ENCODE results near the gene FBXL4.
"Not testable (repeated sequence)": the region's sequence is repeated elsewhere in the genome, so short reads cannot be mapped to it uniquely, and the experiment has no call there.

The FBXL4 gene

DNA sequence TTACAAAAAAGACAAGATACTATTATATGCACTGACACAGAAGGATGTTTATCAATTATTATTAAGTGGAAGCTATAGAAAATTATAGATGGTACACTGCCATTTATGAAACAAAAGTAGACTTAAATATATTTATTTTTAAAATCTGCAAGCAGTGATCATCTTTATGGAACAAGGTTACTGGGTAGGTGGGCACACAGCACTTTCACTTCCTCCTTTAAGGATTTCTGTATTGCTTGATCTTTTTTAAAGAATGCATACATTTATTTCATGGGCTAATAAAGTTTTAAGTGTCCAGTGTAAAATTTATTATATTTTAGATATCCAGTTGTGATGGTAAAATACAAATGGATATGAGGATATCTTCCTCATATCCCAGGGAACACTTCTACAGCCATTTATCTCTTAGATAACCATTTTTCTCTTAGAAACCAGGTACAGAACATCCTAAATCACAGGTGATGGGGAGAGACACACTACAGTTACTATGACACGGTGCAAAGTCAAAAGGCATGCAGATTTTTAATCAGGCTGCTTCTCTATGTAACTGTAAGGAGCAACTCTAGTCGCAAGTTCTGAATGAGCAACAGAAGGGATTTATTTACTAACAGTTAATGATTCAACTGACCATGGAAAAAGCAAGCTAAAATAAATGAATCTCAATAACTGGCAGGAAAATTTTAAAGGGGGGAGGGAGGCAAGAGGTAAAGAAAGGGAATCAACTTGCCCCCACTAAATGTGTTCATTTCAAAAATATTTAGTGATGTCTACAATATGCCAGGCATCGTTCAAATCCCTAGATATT is 2.2 kb downstream of the FBXL4 start:
- no peak for DNase-seq

DNA sequence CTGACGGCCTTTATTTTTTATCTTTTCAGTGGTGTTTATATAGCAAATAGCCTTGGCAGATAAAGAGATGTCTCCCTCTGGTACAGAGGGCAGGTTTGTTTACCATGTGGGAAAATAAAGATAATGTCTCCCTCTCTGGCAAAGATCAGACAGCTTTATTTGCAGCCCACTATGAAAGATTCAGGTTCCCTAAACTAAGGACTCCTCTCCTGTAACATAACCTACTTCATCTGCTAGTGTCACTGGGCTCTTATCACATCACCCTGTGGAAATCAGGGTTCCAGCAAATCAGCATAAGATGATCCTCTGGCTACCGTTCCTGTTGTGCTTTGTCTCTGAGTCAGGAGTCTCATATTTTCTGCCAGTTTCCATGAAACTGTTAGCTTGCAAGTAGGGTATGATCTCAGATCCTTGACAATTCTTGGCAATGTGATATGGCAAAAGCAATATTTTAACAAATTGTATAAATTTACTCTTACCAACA is 3.1 kb downstream of the FBXL4 start:
- DNase-seq, result no peak

DNA sequence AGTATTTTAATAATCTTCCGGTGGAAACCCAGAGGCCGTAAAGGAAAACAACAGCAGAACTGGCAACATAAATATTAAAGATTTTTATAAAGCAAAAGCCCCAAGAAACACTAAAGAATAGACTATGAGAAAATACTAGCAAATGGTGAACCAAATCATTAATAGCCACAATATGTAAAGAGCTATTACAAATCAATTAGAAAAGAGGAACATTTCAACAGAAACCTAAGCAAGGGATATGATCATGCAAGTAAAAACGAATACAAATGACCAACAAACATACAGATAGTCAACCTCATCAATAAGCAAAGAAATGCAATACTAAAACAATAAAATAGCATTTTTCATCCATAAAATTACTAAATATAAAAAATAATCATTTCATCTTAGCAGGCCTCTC is 3.6 kb downstream of the FBXL4 start:
- no peak for DNase-seq

DNA sequence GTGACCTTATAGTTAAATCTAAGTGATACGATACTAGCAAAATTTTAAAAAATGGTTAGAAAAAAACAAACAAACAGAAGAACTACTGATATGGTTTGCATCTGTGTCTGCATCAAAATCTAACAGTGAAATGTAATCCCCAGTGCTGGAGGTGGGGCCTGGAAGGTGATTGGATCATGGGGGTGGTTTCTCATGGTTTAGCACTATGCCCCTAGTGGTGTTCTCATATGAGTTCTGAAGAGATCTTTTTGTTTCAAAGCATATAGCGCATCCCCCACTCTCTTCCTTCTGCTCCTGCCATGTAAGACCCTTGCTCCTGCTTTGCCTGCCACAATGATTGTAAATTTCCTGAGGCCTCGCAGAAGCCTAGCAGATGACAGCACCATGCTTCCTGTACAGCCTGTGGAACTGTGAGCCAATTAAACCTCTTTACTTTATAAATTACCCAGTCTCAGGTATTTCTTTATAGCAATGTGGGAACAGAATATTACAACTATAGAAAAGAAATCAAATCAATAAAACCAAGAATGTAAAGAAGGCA is 5.4 kb downstream of the FBXL4 start:
- no peak for DNase-seq

DNA sequence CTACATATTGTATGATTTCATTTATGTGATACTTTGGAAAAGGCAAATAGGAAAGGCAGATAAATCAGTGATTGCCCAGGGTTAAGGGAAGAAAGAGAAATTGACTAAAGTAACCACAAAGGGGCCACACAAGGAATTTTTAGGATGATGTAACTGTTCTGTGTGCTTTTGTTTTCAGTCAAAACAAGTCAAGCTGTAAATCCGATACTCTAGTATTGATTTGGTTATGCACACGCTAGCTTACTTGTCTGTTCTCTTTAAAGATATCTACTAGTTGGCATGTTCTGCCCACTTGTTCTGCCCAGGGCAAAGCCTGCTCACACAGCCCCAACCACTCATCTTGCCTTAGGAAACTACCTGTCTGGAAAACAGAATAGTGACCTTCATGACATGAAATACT is 6.4 kb downstream of the FBXL4 start:
- no peak for DNase-seq

DNA sequence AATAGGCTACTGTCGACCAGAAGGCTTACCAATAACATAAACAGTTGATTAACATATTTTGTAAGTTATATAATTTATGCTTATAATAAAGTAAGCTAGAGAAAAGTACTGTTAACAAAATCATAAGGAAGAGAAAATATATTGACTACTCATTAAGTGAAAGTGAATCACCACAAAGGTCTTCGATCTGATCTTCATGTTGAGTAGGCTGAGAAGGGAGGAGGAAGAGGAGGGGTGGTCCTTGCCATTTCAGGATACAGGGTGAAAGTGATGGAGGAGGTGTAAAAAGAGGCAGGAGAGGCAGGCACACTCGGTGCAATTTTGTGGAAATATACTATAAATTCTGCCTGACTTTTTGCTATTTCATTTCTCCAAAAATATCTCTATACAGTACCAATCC is 10.4 kb downstream of the FBXL4 start:
- DNase-seq, result no peak

DNA sequence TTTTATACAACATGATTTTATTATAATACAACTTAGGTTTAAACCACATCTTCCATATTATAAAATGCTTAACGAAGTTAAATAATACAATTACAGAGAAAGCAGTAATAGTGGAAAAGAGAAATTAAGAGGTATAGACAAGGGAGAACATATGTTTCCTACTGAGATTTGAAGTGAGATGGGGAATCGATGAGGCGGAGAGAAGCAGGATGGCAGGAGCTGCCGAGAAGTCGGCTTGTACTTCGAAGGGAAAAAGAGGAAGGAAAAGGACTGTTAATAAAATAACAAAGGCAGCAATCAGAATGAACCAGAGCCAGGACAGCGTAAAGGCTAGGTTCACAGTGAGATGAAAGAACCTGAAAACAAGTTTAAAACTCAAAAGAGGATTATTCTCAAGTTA is 15.4 kb downstream of the FBXL4 start:
- no peak for DNase-seq

DNA sequence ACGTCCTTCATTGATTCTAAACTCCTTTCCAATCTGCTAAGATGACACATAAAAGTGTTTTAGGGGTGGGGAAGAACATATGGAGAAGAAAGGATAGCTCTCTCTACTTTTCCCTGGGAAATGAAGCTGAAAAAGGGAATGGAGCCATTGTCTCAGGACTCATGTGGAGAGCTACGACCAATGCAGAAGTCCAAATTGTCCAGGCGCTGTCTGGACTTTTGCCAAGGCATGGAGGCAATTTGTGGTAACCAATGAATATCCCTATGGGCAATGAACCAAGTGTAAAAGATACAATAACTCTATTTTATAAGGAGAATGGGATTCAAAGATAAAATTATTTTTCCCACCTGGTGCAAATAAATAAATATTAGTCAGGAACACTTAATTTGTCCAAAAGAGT is 16.1 kb downstream of the FBXL4 start:
- no peak for DNase-seq

DNA sequence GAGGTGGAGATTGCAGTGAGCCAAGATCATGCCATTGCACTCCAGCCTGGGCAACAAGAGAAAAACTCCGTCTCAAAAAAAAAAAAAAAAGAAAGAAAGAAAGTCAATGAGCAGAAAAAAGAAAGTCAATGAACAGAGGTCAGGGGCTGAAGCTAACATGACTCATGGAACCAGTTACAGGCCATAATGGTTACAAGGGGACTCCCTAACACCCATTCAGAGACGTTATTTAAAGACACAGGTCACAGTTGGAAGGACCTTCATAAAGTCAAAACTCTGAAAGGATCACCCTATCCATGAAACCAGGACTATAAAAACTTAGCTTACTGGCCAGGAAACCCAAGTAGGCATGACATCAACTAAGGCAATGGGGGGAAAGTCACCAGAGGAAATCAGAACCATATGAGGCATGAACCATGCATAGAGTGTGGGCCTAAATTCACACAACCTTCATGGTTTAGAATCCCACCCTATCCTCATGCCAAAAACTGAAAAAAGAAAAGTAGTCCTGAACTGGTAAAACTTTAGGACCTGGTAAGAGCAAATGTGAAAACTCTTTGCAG is 18.2 kb downstream of the FBXL4 start:
- DNase-seq, result no peak

DNA sequence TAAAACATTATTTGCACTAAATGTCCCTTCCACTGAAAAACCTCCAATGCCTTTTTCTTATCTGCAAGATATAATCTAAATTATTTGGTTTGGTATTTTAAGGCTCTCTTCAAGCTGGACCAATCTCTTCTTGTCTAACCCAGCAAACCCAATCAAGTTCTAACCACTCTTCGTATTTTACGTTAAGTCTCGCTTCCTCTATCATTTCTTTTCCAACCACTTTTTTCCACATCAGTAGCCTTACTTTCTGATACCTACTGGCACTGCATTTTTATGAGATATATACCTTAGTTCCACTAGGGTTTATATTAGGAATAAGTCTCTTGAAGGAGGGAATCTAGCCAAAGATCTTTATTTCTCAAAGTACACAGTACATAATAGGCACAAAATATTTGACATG is 19.1 kb downstream of the FBXL4 start:
- no peak for DNase-seq

DNA sequence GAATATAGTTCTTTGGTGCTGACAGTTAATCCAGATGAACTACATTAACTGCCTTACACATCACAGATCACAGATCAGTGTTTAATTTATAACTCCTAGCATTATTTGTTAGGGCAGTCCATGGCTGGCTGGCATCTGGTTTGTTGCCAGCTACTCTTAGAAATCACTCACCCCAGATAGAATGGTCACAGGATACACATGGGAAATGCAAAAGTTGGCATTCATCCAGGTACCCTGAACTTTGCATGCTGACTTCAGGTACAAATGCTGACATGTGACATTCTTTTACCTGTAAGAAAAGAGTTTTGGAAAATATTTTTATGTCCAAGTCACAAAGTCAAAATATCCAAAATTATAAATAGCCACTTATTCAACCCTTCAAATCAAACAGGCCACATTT is 20.2 kb downstream of the FBXL4 start:
- DNase-seq, result no peak

DNA sequence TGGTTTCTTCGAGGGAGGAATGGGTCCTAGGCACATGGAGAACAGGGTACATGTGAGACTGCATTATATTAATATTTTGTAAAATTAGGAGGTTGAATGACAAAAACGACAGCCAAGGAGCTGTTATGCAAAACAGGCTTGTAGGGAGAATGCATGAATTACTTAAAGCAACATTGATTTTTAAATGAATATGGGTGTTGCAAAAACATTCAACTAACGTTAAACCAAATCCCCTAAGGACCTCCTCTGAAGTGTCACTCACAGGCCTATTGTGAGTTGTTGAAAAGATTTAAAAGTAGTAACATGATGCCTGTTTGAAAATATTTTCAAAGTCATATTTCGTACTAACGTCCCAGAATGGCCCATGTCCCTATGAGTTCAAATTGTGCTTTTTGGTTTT is 21.9 kb downstream of the FBXL4 start:
- DNase-seq, result no peak

DNA sequence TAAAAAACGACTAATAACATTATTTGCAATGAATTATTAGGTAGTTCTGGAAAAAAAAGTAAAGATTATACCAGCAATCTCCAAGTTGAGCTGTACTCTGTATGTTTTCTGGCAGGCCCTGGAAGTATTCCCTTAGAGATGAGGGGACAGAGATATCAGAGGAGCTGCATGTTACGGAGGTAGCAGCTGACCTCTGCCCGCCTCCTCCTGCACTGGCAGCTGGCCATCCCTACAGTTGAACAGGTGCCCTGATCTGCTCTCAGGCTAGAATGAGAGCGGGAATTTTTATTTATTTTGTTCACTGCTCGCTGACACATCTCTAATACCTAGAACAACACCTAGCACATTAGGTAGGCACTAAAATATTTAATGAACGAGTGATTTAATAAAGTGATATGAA is 23.1 kb downstream of the FBXL4 start:
- no peak for DNase-seq

DNA sequence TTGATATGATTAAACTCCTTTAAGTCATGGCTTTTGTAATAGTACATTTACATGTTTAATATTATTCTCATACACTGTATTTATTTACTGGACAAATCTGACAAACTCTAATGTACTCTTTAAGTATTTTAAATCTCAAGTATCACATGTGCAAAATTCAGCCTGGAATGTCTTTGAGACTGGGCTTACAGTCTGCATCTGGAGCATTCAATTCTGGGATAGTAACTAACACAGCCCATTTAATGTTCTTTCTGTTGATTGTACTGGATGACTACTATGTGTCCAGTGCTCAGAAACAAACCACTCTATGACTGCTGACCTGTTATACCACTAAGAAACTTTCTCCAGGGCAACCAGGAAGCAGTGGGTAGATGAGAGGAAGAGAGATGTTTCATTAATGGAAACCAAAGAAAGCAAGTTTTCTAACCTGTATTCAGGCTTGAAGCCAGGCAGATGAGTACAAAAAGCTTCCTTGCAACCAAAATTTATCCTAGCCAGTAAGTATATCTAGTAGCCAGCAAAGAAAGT is 26.8 kb downstream of the FBXL4 start:
- DNase-seq, result no peak

DNA sequence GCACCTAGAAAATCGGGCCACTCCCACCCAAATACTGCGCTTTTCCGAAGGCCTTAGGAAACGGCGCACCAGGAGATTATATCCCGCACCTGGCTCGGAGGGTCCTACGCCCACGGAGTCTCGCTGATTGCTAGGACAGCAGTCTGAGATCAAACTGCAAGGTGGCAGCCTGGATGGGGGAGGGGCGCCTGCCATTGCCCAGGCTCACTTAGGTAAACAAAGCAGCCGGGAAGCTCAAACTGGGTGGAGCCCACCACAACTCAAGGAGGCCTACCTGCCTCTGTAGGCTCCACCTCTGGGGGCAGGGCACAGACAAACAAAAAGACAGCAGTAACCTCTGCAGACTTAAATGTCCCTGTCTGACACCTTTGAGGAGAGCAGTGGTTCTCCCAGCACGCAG is 36.8 kb downstream of the FBXL4 start:
- DNase-seq, result not testable (repeated sequence)

DNA sequence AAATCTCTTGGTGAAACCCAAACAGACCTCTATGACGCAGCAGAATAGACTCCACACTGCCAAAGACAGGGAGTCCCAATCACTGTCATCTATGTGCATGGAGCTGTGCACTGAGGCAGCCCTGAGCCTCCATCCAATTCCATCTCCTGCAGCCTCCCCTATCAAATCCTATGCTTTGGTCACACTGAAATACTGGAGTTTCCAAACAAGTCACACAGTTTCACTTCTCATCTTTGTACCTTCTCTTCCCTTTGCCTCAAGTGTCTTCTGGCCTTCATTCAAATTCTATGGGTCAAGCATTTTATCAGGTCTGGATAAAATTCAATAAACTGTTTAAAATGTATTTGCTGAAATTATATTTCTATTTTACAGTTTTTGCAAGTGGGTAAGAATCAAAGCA is 38.5 kb downstream of the FBXL4 start:
- DNase-seq, result no peak

DNA sequence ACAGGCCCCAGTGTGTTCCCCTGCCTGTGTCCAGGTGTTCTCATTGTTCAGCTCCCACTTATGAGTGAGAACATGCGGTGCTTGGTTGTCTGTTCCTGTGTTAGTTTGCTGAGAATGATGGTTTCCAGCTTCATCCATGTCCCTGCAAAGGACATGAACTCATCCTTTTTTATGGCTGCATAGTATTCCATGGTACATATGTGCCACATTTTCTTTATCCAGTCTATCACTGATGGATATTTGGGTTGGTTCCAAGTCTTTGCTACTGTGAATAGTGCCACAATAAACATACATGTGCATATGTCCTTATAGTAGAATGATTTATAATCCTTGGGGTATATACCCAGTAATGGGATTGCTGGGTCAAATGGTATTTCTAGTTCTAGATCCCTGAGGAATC is 41.4 kb downstream of the FBXL4 start:
- DNase-seq, result not testable (repeated sequence)

DNA sequence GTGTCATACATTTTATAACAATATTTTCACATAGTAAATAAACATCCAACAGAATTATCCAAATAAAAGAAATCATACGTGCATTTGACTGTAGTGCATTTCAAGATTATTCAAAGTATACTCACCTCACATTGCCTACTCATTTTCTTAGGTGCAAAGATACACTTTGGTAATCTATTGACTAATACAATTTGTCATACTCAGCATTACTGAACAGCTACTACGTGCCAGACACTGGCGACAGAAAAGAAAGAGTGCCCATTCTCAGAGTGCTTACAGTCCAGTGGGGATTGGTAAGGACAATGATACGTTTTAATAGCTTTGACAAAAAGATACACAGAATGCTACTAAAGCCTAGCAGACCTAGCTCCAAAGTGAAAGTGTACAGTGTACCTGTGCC is 42.0 kb downstream of the FBXL4 start:
- DNase-seq, result no peak

DNA sequence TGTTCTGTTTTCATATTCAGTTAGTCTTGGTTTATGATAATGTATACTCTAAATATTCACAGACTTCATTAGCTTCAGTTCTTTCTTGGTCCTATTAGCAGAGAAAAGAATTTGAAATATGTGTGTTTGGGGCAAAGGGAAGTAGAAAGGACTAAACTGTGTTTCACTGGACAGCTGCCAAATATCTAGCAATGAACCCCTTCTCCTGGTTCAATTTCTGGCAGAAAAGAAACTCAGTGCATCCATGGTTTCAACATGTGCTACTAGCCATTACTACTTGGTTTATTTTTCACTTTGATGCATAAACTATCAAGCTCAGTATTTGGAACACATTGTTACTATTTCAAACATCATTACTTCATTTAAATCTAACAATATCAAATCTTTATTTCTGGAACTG is 43.6 kb downstream of the FBXL4 start:
- DNase-seq, result no peak

DNA sequence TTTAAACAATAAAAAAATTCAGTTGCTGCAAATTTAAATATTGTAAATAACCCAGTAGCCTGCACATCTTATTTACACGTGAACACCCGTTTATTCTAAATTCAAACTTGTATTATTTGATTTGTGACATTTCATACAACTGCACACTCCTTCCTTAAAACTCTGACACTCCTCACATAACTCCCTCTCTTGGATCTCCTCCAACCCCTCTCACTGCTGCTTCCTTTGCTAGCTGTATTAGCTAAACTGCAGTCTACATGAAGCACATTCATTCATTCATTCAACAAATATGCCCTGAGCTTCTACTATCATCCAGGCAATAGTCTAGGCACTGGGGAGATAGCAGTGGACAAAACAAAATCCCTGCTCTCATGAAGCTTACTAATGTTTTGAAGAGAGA is 47.0 kb downstream of the FBXL4 start:
- no peak for DNase-seq

DNA sequence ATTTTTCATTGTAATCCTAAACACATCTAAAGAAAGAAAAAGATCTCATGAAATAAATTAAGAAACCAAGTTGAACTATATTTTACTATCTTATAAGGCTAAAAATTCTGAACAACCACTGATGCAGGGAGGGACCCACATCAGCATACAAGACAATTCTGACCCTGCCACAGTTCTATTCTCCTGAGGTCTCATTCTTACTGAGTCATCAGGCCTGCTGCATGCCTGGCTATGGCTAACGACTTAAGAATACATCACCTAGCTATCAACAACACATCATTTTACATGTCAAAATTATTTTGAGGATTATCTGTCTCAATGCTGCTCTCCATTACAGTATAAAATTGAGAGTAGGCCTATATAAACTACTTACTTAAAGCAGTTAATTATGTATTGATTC is 52.9 kb downstream of the FBXL4 start:
- no peak for DNase-seq

DNA sequence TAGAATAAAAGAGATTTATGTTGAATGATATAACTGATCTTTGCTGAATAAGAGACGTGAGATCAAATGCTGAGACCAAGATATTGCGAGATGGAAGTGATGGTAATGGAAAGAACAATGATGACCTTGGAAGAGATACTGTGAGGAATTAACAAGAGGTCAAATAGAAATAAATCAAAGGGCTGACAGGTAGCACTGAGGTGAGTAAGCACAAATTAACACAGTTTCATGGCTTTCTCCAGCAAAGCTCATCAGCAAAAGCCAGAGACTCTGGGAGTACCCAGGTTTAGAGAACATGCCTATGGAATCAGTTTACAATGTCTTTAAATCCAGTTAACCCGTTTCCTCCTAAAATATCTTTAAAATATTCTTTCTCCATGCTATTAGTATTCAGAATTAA is 60.1 kb downstream of the FBXL4 start:
- no peak for DNase-seq

DNA sequence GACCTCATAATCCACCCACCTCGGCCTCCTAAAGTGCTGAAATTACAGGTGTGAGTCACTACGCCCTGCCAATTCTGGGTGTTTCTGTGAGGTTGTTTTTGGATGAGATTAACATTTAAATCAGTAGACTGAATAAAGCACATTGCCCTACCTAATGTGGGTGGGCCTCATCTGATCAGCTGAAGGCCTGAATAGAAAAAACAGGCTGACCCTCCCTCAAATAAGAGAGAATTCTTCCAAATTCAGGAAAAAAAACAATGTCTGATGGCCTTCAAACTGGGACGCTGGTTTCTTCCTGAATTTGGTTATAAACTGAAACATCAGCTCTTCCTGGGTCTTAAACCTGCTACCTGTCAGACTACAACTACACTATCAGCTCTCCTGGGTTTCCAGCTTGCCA is 62.4 kb downstream of the FBXL4 start:
- no peak for DNase-seq

DNA sequence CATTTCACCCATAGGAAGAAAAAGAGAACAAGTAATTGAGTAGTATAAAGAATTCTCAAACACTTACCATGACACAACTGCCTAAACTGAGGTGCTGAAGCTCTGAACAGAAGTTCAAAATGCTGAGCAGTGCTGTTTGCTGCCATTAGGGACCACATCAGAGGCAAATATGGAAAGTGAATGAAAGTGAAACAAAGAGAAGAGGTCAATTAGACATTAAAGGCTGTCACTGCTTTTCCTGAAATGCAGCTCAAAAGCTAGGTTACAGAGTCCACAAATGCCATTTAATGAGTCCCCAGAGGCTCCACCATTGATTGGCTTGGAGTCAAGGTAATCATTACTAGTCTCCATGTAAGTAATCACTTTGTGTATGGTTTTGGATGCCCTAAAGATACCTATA is 67.3 kb downstream of the FBXL4 start:
- DNase-seq, result no peak

Measured in activated naive CD4-positive, alpha-beta T cell treated with anti-CD3 and anti-CD28 coated beads, Interleukin-2, amount 50 U/mL, for 16 hours (primary cell).